IPS-20b (cell line): ENCODE results near the gene DNLZ.

Experiments
- H3K27ac ChIP-seq: one replicate; pipeline ENCODE4 v1.5.1; 2013; ENCODE audit warnings: low read length
- H3K27me3 ChIP-seq: 2 replicates; pipeline ENCODE4 v1.6.1; 2013; ENCODE audit warnings: mild to moderate bottlenecking, low read length, inconsistent platforms; ENCODE audit not compliant: insufficient read depth
- H3K36me3 ChIP-seq: 2 replicates; pipeline ENCODE4 v1.6.1; 2013; ENCODE audit warnings: low read depth, mild to moderate bottlenecking, inconsistent platforms, low read length, moderate library complexity; ENCODE audit not compliant: insufficient read depth
- H3K4me1 ChIP-seq: 2 replicates; pipeline ENCODE4 v1.6.1; 2013; ENCODE audit warnings: mild to moderate bottlenecking, control low read depth, inconsistent platforms, low read length, moderate library complexity; ENCODE audit not compliant: insufficient read depth
- H3K4me3 ChIP-seq: 2 replicates; pipeline ENCODE4 v1.5.1; 2013; ENCODE audit warnings: mild to moderate bottlenecking, low read length, inconsistent platforms
- H3K9ac ChIP-seq: 2 replicates; pipeline ENCODE4 v1.6.1; 2013; ENCODE audit warnings: low read depth, mild to moderate bottlenecking, inconsistent platforms, low read length, moderate library complexity
- H3K9me3 ChIP-seq: 2 replicates; pipeline ENCODE4 v1.6.1; 2013; ENCODE audit warnings: mild to moderate bottlenecking, low read depth, low read length, inconsistent platforms; ENCODE audit not compliant: insufficient read depth

Gene DNLZ

DNA sequence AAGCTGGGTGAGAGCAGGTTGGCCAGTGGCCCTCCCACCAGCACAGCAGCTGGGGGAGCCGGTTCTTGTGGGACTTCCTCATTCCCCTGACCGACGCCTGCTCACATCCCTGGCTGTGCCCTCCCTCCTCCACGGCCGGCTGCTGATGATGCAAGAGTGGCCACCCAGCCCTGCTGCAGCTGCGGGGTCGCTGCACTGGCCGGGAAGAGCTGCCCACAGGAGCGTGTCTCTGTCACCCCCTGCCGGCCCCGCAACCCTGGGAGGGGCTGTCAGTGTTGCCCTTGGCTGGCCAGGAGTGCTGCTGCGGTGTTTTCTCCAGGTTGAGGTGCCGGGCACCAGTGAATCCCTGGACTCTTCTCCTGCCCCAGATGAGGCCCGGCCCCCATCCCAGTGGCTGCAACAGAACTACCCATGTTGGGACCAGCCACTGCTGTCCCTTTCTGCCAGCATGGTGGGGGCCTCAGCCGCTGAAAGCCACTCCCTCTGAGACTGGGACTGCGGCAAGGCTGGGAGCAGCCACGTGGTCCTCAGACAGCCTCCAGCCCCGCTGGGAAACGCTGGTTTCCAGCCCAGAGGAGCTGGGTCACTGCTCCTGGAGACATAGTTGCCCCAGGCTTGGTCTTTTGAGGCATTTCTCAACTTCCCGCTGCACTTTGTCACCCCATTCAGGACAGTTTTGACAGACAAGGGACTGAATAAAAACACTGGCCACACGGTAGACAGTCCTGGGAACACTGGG, 9.2 kb upstream of the DNLZ start:
- Histone ChIP-seq H3K36me3 (0 out of 2 replicates have a peak, but pooled peaks cover 11% of the 10 kb centered on the region), H3K9me3 (no peaks in the 10 kb centered on the region), H3K4me3 (no peak overlapping the region), H3K27ac (no peak overlapping the region), H3K9ac (no peak overlapping the region; the same call in 1 of the 2 replicates), H3K27me3 (no peaks in the 10 kb centered on the region), H3K4me1 (no peaks in the 10 kb centered on the region)

DNA sequence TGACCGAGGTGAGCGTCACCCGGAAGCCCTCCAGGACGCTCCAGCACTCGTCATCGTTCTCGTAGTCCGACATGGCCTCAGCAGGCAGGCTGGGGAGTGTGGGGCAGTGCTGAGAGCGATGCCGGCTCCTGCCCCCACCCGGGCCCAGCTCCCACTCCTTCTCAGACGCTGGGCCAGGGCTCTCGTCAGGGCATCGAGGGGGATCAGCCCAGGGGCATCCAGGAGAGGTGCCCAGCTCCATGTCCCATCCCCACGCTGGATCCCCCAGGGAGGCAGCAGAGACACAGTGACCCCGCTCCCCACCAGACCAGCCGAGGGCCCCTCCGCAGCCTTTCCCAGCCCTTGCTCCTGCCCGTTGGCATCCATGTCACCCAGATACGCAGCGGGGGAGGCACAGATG, 8.5 kb upstream of the DNLZ start:
- Histone ChIP-seq H3K4me3 (no peak overlapping the region), H3K27ac (no peak overlapping the region)

DNA sequence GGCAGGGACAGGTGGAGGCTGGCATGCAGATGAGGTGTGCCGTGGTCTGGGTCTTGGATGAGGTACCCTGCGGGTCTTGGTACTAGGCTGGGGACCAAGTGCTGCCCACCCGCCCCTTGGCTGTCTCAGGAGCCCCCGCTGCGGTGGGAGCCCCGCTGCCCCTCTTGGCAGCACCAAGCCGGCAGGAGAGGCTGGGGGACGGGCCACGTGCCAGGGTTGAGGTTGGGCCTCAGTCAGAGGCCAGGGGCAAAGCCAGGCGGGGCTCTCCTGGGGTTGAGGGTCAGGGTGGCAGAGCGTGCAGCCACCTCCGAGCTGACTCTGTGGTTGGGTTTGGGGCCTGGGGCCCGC, 8.0 kb upstream of the DNLZ start:
- no peaks in the 10 kb centered on the region for H3K9me3 ChIP-seq
- H3K27ac ChIP-seq = no peak overlapping the region
- no peak overlapping the region for H3K4me3 ChIP-seq
- H3K27me3 ChIP-seq = no peaks in the 10 kb centered on the region
- H3K36me3 ChIP-seq = 0 out of 2 replicates have a peak, but pooled peaks cover 11% of the 10 kb centered on the region
- no peaks in the 10 kb centered on the region for H3K4me1 ChIP-seq
- no peak overlapping the region for H3K9ac ChIP-seq

More for the DNA sequence above, 8.5 kb upstream of the DNLZ start:
- Histone ChIP-seq H3K9me3 (no peaks in the 10 kb centered on the region), H3K9ac (no peak overlapping the region), H3K36me3 (0 out of 2 replicates have a peak, but pooled peaks cover 11% of the 10 kb centered on the region), H3K4me1 (no peaks in the 10 kb centered on the region), H3K27me3 (no peaks in the 10 kb centered on the region)

DNA sequence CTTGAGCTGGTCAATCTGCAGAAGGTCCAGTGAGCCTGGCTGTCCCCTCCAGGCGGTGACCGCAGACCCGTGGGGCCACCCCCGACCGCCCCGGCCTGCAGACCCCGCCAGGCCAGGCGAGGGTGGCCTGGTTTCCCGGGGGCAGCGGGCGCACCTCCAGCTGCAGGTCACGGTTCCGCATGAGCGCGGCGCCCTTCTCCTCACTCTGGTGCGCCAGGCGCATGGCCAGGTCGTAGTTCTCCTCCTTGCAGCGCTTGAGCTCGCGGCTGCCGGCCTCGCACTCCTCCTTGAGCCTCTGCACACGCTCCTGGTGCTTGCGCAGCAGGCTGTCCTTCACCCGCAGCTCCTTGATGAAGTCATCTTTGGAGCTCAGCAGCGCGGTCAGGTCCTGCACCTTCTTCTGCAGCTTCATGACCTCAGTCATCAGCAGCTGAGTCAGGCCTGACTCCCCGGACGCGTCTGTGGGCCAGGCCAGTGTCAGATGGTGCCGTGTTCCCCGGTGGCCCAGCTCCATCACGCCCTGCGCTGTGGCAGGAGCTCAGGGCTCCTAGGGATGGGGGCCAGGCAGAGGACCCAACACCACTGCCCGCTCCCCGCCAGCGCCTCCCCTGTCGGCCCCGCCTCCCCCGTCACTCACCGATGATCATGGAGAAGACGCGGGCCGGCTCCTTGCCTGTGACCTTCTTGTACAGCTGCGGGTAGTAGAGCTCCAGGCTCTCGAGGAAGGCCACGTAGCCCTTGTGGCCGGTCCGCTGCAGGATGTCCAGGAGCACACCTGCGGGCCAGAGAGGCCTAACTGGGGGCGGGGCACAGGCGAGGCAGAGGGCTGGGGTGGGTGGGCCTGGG, 7.4 kb upstream of the DNLZ start:
- H3K9me3 ChIP-seq = no peaks in the 10 kb centered on the region
- H3K4me1 ChIP-seq = no peaks in the 10 kb centered on the region
- no peak overlapping the region for H3K9ac ChIP-seq
- 0 out of 2 replicates have a peak, but pooled peaks cover 6% of the 10 kb centered on the region for H3K36me3 ChIP-seq
- no peak overlapping the region for H3K27ac ChIP-seq
- H3K27me3 ChIP-seq = no peaks in the 10 kb centered on the region
- H3K4me3 ChIP-seq = no peak overlapping the region

DNA sequence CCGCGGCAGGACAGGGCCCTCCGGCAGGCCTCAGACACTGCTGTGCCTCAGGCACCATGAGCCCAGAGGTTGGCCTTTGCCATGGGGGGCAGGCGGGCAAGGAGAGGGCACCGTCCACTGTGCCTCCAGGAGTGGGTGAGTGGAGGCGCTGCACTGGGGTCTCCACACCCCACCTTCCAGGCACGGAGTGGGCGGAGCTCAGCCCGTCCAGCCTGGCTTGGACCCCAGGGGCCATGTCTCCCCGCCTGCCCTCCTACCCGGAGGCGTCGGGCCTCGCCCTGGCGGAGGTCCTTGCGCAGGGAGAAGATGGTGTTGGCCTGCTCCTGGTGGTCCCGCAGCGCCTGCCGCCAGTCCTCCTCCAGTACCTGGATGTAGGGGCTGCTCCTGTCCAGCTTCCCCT, 6.5 kb upstream of the DNLZ start:
- Histone ChIP-seq H3K9ac (no peak overlapping the region), H3K4me1 (no peaks in the 10 kb centered on the region), H3K36me3 (no peaks in the 10 kb centered on the region), H3K9me3 (no peaks in the 10 kb centered on the region), H3K27me3 (no peaks in the 10 kb centered on the region), H3K4me3 (no peak overlapping the region), H3K27ac (no peak overlapping the region)

DNA sequence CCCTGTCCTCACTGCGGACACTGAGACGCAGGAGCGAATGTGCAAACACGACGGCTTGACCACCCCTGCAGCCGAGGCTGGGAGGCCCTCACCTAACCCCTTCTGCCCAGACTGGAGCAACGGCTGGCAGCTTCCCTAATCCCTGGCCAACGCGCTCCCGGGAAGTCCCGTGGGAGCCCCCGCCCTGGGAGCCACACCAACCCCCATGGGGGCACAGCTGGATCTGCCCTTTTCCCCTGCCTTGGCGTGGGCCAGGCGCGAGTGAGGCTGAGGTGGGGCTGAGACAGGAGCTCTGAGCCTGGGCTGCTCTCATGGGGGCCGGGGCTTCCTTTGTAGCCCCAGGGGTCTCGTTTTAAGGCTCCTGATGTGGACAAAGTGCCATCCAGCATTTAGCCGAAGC, 4.6 kb upstream of the DNLZ start:
- Histone ChIP-seq H3K4me3 (no peak overlapping the region), H3K36me3 (no peaks in the 10 kb centered on the region), H3K4me1 (no peaks in the 10 kb centered on the region), H3K9me3 (no peaks in the 10 kb centered on the region), H3K27ac (no peak overlapping the region), H3K9ac (no peak overlapping the region), H3K27me3 (no peaks in the 10 kb centered on the region)

DNA sequence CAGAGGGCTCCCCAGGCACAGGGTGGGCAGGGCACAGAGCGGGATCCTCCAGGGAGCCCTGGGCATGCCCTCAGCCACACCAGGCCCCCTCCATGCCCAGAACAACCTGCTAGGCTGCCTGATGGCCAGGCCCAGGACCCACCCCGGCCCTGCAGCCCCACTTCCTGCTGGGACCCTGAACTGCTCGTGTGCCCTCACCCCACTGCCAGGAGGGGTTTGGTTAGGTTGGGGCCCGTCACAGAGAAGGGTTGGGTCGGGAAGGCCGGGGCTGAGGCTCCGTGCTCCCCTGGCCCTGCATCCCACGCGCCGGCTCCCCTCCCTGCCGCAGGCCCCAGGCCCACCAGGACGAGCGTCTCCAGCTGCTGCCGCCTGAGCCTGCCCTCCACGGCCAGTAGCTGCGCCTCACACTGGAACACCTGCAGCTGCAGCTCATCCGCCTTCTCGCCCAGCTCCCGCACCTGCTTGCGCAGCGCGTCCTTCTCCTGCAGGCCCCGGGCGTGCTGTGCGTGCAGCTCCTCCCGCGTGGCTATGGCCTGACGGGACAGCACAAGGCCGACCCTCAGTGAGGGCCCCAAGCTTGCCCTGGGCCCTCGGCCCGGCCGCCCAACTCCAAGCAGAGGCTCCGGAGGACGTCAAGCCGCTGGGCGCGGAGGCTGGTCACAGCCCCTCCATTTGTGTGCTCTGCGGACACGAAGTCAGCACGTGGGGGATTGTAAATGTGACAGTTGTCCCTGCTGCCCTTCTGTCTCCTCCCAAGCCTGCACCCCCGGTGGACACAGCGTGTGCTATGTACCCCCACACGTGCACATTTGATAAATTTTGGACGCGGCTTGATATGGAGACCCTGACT, 4.0 kb upstream of the DNLZ start:
- no peaks in the 10 kb centered on the region for H3K9me3 ChIP-seq
- no peak overlapping the region for H3K9ac ChIP-seq
- no peaks in the 10 kb centered on the region for H3K4me1 ChIP-seq
- H3K27ac ChIP-seq = no peak overlapping the region
- H3K27me3 ChIP-seq = no peaks in the 10 kb centered on the region
- H3K4me3 ChIP-seq = no peak overlapping the region
- H3K36me3 ChIP-seq = no peaks in the 10 kb centered on the region

DNA sequence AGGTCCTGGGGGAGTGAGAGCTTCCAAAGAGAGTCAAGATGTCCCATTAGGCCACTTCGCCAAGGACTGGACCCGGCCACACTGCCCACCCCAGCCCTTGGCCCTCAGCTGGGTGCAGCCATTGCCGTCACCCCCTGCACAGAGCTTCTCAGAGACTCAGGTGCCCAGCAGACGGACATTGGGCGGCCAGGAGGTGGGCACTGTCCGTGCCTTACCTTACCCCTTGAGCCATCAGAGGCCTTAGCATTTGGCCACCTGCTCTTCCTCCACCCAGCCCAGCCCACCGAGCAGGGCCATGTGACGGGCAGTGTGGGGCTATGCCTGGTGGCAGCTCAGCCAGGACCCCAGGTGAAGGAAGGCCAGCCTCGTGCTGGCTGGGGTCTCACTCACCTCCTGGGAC, 3.3 kb upstream of the DNLZ start:
- no peaks in the 10 kb centered on the region for H3K9me3 ChIP-seq
- H3K36me3 ChIP-seq = no peaks in the 10 kb centered on the region
- H3K4me1 ChIP-seq = no peaks in the 10 kb centered on the region
- H3K9ac ChIP-seq = no peak overlapping the region
- no peaks in the 10 kb centered on the region for H3K27me3 ChIP-seq
- H3K4me3 ChIP-seq = no peak overlapping the region
- H3K27ac ChIP-seq = no peak overlapping the region

DNA sequence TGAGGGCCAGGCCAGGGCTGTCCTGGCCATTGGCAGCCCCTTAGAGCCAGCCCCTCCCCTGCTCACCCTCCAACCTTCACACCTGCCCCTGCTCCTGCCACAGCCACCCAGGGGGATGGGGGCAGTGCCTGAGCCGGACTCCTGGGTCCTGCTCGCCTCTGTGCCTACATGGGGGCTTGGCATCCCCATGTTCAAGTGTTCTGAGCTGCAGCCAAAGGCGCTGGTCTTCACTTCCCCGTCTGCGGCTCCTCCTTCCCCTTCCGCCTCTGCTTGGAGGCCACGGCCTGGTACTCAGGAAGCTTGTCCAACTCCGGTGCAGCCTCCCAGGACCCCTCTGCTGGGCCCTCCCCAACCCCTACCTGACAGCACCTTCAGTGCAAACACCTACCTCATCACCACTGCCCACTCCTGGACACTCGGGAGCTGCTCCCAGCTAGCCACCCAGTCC, 2.3 kb upstream of the DNLZ start:
- no peaks in the 10 kb centered on the region for H3K27me3 ChIP-seq
- H3K4me1 ChIP-seq = no peaks in the 10 kb centered on the region
- no peak overlapping the region for H3K27ac ChIP-seq
- H3K4me3 ChIP-seq = no peak overlapping the region
- peaks cover 6% of the 10 kb centered on the region; the same call in 1 of the 2 replicates for H3K36me3 ChIP-seq
- H3K9me3 ChIP-seq = no peaks in the 10 kb centered on the region
- H3K9ac ChIP-seq = no peak overlapping the region

DNA sequence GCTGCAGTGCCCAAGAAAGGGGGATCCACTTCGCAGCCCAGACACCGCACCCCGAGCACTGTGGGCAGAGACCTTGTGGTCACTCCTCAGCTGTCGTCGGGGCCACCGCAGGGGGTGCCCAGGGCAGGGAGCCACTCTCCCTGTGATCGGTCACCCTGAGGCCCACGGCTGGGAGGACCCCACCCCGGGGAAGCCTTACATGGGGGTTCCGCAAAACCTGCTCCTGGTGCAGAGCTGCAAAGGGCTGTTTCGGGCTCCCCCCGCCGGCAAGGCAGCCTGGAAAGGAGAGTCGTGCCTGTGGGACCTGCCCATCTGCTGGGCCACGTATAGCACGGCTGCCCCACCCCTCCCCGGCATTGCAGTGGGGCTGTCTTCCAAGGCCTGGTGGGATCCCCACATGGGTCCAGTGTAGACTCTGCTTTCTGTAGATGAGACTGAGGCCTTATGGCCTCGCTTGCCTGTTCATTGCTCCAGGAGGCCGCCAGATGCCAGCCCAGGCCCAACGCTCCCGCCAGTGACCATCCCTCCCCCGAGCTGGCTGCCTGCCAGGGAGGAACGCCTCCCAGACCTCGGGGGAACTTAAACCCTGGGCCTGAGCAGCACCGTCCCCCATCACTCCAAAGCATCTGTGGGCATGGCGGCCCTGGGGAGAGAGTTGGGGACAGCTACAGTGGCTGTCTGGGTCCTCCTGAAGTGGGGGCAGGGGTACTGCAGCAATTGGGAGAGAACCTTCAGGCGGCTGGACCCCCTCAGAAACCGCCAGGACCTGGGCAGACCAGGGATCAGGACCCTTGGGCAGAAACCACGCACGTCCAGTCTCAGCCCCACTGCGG, 1.6 kb upstream of the DNLZ start:
- no peak overlapping the region for H3K9ac ChIP-seq
- no peaks in the 10 kb centered on the region for H3K9me3 ChIP-seq
- no peak overlapping the region for H3K4me3 ChIP-seq
- H3K27ac ChIP-seq = no peak overlapping the region
- no peaks in the 10 kb centered on the region for H3K4me1 ChIP-seq
- no peaks in the 10 kb centered on the region for H3K27me3 ChIP-seq
- peaks cover 6% of the 10 kb centered on the region; the same call in 1 of the 2 replicates for H3K36me3 ChIP-seq
